GM21381 (cell line): ENCODE measurements around the gene TGFA.

Experiments
- ATAC-seq: cut with Tn5 transposase; IDR thresholded peaks from one replicate; pipeline ENCODE4 v1.9.1; 2021; ENCODE audit warnings: mild to moderate bottlenecking, moderate library complexity; ENCODE audit not compliant: unreplicated experiment

Gene TGFA

GRCh38 chr2:70525032-70525431 lies 28.6 kb downstream of the TGFA start:
- no peak for ATAC-seq

DNA sequence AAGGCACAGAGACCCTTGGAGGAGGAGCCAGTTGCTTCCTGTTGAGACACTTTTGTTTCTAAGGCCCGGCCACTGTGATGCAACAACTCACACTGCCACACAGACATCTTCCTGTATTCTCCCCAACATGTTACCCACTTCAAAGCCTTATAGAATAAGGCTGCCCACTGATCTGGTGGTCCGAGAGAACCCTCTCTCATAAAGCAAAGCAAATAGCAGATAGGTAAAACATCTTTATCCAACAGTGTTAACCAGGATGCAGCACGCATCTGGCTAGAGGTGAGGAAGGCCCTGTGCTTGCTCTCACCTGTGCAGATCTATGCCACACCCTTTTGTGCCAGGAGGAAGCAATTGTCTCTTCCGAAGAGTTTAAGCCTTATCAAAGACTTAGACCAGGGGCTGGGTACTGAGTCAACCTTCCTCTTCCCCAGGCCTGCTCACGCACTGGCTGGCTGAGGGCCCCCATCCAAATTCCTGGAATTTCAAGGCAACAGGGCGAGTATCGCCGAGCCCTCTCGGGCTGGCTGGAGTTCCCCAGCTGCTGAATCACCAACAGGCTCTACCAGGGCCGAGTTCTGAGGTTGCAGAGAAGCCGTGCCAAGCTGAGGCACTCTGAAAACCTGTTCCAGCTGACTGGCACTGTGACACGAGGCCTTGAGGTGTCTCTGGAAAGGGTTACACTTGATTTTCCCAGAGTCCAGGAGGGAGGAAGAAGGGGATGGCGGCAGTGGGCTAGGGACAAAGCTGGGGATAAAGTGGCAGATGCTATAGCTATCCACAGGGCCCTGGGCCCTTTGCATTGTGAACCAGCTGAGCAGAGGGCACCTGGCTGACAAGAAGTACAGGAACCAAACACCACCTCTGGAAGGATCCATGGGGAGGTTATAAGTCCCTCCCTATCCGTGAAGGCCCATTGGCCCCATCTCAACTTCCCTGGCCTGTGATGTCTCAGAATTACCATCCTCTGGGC lies 29.3 kb downstream of the TGFA start:
- ATAC-seq: no peak

DNA sequence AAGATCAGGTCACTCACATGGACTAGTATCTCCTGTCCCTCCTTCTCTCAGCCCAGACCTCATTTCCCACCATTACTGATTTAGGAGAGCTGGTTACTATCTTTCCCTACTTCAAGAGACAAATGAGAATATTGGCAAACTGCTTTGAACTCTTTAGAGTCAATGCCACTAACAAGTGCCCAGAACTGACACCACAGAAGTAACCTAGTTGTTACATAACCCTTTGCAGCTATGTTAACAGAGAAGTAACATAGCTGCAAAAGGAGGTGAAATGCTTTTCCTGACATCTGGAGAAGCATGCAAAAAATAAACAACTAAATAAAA lies 30.0 kb downstream of the TGFA start:
- no peak for ATAC-seq

GRCh38 chr2:70522627-70523026 lies 31.0 kb downstream of the TGFA start:
- ATAC-seq: no peak

- no peak for ATAC-seq
Observed at GRCh38 chr2:70520825-70521224, 32.8 kb downstream of the TGFA start.

GRCh38 chr2:70519453-70519852 lies 34.2 kb downstream of the TGFA start:
- ATAC-seq: no peak

- ATAC-seq: no peak
Observed at GRCh38 chr2:70518557-70518956, 35.1 kb downstream of the TGFA start.

DNA sequence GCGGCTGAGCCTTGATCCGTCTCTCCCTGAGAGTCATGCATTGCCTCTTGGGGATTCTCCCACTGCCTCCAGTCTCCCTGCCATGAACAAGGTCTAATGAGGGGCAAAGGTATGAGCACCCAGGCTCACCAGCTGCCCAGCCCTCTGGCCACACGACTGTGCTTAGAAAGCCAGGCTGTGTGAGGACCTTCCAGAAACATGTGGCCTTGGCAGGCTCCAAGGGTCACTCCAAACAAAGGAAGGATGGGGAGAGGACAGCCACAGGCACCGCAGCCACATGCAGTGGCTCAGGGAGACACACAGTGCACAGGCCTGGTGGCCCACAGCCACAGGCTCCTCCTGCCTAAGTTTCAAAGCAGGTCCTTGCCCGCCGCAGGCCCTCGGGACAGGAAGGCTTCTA lies 35.8 kb downstream of the TGFA start:
- no peak for ATAC-seq

- peak; percentile 80 for ATAC-seq
Observed at GRCh38 chr2:70516596-70516995, 37.0 kb downstream of the TGFA start.

DNA sequence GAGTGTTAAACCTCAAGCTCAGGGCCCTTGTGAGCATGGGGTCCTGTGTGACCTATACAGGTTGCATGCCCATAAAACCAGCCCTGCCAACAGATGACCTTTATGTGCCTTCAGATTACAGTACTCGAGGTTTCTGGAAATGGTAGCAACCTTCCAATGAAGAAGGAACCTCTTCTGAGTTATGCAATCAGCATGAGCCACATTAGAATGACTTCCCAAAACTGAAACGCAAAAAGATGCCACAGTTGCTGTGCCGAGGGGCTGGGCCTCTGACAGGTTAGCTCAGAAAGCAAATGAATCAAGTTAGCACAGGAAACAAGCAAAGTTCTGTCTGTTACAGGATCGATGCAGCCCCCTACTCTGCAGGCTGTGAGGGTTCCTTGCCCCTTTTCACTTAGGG lies 37.7 kb downstream of the TGFA start:
- no peak for ATAC-seq

DNA sequence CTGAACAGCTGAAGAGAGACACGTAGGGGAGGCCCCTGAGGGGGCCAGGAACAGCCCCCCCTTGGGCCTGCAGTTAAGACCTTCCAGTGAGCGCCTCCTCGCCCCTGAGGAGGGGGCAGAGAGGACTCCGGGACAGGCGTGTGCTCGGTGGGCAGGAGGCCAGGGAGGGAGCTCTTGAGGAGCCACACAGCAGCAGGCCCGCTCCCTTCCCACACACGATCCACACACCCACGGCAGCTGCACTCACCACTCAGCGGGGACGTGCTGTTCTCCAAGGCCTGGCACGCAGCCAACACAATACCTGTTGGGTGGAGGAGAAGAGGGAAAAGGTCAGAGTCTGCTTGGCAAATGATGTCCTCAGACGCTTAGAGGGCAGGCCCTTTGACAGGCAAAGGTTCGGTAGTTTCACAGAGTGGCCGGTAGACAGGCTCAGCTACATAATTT lies 39.0 kb downstream of the TGFA start:
- no peak for ATAC-seq

- no peak for ATAC-seq
Observed at GRCh38 chr2:70513738-70514137, 39.9 kb downstream of the TGFA start.

DNA sequence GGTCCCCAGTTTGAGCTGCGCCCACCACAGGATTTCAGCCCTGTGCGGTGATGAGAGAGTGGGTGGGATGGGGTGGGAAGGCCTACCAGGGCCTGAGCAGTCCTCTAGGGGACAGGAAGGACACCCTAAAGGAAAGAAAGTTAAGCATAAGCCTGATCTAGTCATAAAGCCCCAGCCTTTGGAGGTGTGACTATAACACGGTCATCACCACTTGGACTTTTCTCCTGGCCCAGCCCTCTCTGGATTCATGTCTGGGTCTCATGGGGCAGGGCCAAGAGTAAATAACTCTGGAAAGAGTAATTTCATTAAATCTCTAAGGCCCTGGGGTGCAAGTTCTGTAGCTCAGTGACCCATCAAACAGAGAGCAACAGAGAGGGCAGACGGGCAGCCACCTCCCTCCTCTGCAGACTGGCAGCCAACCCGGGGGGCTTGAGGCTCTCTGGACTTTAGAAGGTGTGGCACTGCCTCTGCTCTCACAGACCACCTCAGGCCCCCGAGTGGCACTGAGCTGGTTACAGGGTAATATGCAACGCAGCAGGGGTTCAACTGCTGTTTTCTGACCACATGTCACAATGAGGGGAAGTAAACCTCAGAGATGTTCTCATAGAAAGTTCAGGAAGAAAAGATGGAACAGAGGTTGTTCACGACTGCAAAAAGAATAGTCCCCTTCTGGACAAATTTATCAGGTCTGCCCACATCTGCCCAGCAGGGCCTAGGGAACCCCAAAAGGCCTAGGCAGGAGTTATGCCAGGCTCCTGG lies 41.5 kb downstream of the TGFA start:
- no peak for ATAC-seq

GRCh38 chr2:70510313-70510712 lies 43.3 kb downstream of the TGFA start:
- no peak for ATAC-seq

DNA sequence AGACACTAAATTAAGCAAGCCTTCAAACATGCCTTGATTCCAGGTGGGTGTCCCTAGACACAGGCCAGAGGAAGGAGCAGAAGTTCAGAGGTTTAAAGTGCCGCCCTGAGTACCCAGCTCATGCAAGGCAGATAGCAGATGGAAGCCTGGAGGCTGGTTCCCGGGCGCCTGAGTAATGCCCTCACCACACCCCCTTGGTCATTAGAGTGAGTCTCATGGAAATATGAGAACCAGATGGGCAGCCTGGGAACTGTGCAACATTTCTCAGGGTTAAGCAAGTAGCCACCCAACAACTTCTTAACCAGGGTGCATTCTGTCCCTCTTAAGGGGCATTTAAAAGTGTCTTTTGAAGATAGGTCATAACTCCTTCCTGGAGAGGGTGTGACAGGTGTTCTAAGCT lies 44.1 kb downstream of the TGFA start:
- no peak for ATAC-seq

DNA sequence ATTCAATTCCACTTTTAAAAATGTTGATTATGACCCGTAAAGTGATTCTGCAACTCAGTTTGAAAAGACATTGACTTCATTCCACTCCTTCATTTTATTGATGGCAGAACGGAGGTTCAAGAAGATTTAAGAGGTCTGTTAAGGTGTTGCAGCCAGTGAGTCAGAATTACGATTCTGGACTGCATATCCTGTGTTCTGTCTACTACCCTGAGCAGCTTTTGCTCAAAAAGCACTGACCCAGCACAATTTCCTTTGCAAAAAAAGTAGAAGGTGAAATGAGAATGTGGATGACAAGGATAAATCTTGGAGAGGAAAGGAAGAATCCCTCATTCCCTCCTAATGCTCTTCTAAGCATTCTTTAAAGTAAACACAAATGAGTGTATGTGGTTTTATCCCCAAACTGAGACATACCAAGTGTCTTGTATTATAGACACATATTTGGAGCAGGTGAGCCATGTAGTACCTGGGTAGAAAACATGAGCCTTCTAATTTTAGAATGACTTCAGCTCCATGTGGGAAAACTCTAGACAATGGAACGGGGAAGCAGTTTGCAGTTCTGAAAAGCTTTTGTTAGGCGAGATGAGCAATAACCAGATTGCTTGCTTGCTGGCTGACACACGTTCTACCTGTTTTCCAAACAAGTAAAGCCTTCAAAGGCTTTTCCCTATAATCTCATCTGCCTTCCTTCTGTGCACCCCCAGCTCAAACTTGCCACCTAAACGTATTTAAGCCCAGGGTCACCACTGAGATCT lies 44.7 kb downstream of the TGFA start:
- ATAC-seq: no peak

DNA sequence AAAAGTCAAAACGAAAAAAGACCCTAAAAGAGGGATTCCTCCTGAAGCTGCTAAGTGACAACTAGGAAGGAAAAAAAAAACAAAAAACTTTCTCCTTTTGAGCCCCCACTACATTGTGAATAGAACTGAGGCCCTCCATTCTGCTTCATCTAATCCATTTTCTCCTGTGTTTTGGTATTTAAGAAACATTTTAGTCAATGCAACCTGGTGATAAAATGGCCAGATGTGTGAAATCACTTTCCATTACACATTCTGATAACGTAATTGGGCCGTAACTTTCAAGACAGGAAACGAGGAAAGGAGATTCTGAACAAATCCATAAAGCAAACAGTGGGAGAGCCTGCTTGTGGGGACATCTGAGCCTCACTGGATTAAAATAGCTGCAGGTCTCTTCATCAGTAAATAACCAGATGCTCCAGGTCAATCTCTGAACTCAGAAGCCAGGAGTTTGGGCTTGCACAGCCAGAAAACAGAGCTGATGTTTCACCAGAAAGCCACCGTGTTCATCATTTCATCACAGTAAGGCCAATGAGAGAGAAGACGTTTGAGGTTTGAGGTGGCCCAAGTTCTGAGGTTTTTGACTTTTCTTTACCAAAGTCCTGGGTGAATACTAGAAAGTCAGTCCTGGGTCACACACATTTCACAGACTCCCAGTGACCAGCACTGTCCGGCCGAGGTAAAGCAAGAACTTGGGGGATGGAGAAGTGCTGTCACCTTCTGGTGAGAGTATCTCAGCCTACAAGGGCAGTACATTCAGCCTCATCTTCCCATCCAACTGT lies 47.8 kb downstream of the TGFA start:
- ATAC-seq: no peak

- ATAC-seq: no peak
Observed at GRCh38 chr2:70504750-70505149, 48.9 kb downstream of the TGFA start.

GRCh38 chr2:70503896-70504295 lies 49.7 kb downstream of the TGFA start:
- no peak for ATAC-seq

DNA sequence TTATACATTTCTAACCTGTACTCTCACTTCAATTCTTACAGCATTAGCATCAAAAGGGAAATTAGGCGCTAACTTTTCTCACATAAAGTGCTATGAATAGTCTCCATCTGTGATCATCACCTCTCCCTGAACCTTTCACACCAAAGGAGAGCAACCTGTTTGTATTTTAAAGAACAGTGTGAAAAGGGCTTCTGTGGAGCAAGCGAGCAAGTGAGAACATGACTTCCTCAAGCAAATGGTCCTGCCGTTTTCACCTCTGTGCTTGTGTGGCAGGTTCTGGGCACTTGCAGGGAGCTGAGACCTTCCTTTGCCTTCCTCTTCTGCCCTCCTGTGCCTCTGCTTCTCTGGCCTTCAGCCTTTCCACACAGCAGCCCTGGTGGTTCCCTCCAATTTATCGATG lies 51.9 kb downstream of the TGFA start:
- ATAC-seq: no peak

- ATAC-seq: no peak
Observed at GRCh38 chr2:70501215-70501614, 52.4 kb downstream of the TGFA start.
